ENCODE measurements around the gene NUDT16L1.

NUDT16L1 gene

DNA sequence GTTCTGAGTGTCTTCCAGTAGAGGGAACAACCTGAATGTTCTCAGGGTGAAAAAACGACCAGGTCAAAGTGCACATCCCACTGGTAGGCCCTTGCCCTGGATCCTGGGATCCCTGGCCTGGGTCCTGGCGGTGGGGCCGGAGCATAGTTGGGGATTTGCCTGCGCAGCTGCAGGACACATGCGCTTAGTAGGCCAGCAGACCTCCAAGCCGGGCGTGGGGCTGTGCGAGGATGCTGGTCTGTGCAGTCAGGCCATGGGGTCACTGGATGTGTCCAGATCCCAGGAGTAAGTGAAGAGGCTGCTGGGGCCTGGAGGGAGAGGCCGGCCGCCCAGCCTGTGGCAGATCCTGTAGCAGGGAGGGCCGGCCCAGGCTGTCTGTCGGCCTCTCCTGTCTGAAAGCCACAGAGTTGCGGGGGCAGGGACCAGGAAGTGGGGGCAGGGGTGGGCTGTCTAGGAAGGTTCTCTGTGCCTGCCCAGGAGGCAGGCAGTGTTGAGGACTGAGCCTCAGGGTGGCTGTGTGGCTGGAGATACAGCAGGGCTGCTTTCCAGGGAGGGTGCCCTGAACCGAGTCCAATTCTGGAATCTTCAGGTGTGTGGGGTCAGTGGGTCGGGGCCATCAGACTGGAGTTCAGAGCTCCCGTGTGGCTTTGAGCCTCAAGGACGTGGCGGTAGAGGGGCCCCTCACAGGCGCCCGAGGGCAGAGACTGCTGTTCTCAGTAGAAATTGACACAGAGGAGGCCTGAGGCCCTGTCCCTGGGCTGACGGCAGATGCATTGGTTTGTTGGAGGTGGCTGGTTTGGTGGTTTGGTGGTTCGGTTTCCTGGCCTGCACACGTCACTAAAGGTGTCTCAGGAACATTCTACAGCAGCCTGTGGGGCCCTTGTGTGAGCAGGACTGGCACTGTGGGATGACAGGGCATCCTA, 17.2 kb upstream of the NUDT16L1 start:
- no peak for TF ChIP-seq CTCF (IDR thresholded peaks at IDR 0.05; ENCODE audit: low read depth, low read length, missing control alignments)
- no peak for DNase-seq (ENCODE audit: low read depth)
- no peak overlapping the region for H3K4me3 ChIP-seq (ENCODE audit: low read depth, low read length)

DNA sequence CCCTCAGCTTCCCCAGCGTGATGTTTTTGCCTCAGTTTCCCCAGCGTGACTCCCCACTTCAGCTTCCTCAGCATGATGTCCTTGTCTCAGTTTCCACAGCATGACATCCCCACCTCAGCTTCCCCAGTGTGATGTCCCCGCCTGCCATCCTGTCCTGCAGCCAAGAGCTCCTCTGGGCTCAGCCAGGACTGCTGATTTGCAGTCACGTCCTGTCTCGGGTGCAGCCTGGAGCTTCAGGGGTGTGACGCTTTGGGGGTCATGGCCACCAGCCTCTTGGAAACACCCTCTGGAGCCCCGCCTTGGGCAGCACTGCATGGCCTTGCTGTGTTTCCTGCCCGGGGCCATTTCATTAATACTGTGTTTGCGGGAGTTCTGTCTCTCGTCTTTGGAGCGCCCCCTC, 16.5 kb upstream of the NUDT16L1 start:
- DNase-seq (ENCODE audit: low read depth), result no peak
- H3K4me3 ChIP-seq (ENCODE audit: low read depth, low read length), result no peak overlapping the region
- TF ChIP-seq CTCF (IDR thresholded peaks at IDR 0.05; ENCODE audit: low read depth, low read length, missing control alignments), result no peak

DNA sequence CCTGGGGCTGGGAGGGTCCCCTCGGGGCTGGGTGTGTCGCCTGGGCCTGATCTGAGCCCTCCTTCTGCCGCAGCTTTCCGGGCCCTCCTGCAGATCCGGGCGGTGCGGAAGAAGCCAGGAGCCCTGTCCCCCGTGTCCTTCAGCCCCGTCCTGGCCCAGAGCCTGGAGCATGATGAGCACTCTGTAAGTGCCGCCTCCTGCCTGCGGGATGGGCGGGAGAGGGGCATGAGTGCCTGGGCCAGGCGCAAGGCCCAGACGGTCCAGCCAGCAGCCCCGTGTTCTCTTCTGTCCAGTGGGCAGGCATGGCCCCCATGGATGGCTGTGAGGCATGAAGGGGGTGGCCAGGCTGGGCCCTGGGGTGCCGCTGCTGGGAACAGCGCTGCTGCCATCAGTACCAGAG, 16.0 kb upstream of the NUDT16L1 start:
- no peak for DNase-seq (ENCODE audit: low read depth)
- H3K4me3 ChIP-seq (ENCODE audit: low read depth, low read length), result no peak overlapping the region
- TF ChIP-seq CTCF (IDR thresholded peaks at IDR 0.05; ENCODE audit: low read depth, low read length, missing control alignments), result no peak

DNA sequence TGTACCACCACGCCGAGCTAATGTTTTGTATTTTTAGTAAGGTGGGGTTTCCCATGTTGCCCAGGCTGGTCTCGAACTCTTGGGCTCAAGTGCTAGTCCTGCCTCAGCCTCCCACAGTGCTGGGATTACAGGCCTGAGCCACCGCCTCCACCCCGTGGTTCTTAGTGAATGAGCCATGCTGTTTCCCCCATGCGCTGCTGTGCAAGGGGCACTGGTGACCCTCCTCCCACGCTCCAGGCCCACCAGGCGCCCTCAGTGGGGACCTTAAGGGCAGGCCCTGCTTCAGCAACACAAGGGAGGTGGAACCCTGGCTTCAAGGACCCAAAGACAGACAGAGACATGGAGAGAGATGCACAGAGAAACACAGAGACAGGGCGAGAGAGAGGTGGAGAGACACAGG, 15.4 kb upstream of the NUDT16L1 start:
- TF ChIP-seq CTCF (IDR thresholded peaks at IDR 0.05; ENCODE audit: low read depth, low read length, missing control alignments), result no peak
- no peak for DNase-seq (ENCODE audit: low read depth)

DNA sequence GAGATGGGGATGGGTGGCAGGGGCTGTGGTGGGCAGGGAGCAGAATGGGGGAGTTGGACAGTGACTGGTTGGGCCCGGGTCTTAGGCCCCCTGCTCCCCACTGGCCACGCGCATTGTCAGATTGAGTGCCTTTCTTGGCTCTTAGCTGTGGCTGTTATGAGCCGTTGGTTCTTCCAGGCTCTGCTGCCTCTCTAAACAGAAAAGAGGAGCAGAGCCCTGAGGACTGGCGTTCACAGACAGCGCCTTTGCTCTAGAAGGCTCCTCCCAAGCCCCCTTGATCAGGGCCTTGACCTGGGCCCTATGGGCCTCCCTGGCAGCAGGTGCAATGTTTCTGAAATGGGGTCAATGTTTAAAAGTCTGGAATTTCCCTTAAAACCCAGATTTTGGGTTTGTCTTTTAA, 14.8 kb upstream of the NUDT16L1 start:
- DNase-seq (ENCODE audit: low read depth), result no peak
- H3K4me3 ChIP-seq (ENCODE audit: low read depth, low read length), result no peak overlapping the region
- no peak for TF ChIP-seq CTCF (IDR thresholded peaks at IDR 0.05; ENCODE audit: low read depth, low read length, missing control alignments)

More for the DNA sequence above, 15.4 kb upstream of the NUDT16L1 start:
- H3K4me3 ChIP-seq (ENCODE audit: low read depth, low read length), result no peak overlapping the region

GRCh38 chr16:4679156-4679849, 14.1 kb upstream of the NUDT16L1 start:
- DNase-seq (ENCODE audit: low read depth), result no peak
- no peak for TF ChIP-seq CTCF (IDR thresholded peaks at IDR 0.05; ENCODE audit: low read depth, low read length, missing control alignments)
- no peak overlapping the region for H3K4me3 ChIP-seq (ENCODE audit: low read depth, low read length)

Data from GM12864 (cell line).